Subcutaneous adipose tissue (tissue), 4 donors: ENCODE data around the gene GH1. TPM values are rescaled to one million over a fixed set of nuclear protein-coding genes. Genes with fewer than 3 reads are reported as not detected.
"Not testable (repeated sequence)": the region's sequence is repeated elsewhere in the genome, so short reads cannot be mapped to it uniquely, and the experiment has no call there.

Experiments
- small RNA-seq: library from RNA; depleted of rRNA; stranded (forward); fragments of <200 nt; gene quantifications from one replicate; pipeline ENCODE3, GENCODE V24; 2016
- total RNA-seq, 4 donors: library from RNA; depleted of rRNA; stranded (reverse); fragments of >200 nt; gene quantifications; one replicate each; pipeline ENCODE4 v1.1.0, GENCODE V29; 2016
- TF ChIP-seq, protein P1 (sequence below): fragments of 450-650 bp; IDR thresholded peaks from one replicate; pipeline ENCODE4 v1.5.1; 2016; ENCODE audit warnings: low read depth, mild to moderate bottlenecking, control low read depth, antibody characterized with exemption, moderate library complexity

The GH1 gene
- total RNA-seq, 4 donors from 2014 or later = not detected

DNA sequence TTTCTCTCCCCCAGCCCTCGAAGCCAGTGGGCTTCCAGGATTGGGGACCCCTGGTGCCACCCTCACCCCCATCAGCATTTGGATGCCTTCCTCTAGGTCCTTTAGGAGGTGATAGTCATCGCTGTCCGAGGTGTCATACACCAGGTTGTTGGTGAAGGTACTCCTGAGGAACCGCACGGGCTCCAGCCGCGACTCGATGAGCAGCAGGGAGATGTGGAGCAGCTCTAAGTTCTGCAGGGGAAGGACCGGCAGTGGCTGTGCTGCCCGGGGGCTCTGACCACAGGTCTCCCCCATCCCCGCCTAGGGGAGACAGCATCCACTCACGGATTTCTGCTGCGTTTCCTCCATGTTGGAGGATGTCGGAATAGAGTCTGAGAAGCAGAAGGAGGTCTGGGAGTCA, 8.5 kb downstream of the GH1 start:
- TF ChIP-seq, protein P1, sequence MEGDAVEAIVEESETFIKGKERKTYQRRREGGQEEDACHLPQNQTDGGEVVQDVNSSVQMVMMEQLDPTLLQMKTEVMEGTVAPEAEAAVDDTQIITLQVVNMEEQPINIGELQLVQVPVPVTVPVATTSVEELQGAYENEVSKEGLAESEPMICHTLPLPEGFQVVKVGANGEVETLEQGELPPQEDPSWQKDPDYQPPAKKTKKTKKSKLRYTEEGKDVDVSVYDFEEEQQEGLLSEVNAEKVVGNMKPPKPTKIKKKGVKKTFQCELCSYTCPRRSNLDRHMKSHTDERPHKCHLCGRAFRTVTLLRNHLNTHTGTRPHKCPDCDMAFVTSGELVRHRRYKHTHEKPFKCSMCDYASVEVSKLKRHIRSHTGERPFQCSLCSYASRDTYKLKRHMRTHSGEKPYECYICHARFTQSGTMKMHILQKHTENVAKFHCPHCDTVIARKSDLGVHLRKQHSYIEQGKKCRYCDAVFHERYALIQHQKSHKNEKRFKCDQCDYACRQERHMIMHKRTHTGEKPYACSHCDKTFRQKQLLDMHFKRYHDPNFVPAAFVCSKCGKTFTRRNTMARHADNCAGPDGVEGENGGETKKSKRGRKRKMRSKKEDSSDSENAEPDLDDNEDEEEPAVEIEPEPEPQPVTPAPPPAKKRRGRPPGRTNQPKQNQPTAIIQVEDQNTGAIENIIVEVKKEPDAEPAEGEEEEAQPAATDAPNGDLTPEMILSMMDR = no peak

DNA sequence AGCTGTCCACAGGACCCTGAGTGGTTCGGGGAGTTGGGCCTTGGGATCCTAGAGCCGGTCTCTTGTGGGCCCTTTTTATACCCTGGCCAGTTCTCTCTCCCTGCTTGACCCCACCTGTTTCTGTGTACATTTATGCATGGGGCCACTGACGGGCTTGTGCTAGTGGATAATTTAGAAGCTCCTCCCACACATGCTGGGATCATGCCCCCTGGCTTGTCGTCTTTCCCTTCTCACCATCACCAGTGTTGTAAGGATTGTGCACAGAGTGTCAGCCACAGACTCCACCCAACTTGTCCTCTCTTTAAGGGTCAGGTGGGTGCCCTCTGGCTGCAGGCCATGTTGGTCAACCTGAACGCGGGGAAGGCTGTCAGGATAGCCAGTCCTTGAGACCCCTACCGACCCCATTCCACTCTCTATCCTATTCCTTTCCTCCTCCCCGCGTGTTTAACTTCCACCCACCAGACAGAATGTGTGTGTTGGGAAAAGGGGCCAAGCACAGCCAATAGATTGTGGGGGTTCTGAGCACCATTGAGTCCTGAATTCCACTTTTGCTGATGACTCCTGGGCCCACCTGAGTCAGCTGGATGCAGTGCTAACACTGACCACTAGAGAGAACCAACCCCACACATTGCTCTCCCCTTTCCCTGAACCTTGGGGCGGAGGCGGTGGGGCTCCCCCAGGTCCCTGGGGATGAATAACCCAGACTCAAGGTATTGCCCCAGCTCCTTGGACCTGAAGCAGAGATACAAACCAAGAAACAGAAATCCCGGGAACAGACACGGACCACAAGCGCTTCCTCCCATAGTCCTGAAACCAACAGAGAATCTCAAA, 21.9 kb downstream of the GH1 start, which contains the start of gene CSH1:
Gene CSH1 (minus strand): TSS at position 51 of the 831 bp plus-strand sequence. CDS start 63 bp downstream, outside the sequence.
- TF ChIP-seq, protein P1 = not testable (repeated sequence)

DNA sequence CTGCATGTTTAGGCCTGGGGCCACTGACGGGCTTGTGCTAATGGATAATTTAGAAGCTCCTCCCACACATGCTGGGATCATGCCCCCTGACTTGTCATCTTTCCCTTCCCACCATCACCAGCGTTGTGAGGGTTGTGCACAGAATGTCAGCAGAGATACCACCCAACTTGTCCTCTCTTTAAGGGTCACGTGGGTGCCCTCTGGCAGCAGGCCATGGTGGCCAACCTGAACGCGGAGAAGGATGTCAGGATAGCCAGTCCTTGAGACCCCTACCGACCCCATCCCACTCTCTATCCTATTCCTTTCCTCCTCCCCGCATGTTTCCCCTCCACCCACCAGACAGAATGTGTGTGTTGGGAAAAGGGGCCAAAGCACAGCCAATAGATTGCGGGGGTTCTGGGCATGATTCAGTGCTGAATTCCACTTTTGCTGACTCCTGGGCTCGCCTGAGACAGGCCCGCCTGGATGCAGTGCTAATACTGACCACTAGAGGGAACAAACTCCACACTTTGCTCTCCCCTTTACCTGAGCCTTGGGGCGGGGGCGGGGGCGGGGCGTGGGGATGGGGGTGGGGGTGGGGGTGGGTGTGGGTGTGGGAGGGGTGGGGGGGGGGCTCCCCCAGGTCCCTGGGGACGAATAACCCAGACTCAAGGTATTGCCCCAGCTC, 36.6 kb downstream of the GH1 start, which contains the start of gene GH2:
Gene GH2 (minus strand): TSS at position 10 of the 667 bp plus-strand sequence. CDS start 143 bp downstream, outside the sequence.
- TF ChIP-seq, protein P1 = no peak

DNA sequence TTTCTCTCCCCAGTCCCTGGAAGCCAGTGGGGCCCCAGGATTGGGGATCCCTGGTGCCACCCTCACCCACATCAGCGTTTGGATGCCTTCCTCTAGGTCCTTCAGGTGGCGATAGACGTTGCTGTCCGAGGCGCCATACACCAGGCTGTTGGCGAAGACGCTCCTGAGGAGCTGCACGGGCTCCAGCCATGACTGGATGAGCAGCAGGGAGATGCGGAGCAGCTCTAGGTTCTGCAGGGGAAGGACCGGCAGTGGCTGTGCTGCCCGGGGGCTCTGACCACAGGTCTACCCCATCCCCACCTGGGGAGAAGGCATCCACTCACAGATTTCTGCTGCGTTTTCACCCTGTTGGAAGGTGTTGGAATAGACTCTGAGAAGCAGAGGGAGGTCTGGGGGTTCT, 37.9 kb downstream of the GH1 start:
- TF ChIP-seq, protein P1 = no peak

DNA sequence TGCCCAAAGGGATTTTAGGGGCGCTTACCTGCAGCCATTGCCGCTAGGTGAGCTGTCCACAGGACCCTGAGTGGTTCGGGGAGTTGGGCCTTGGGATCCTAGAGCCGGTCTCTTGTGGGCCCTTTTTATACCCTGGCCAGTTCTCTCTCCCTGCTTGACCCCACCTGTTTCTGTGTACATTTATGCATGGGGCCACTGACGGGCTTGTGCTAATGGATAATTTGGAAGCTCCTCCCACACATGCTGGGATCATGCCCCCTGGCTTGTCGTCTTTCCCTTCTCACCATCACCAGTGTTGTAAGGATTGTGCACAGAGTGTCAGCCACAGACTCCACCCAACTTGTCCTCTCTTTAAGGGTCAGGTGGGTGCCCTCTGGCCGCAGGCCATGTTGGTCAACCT, 45.1 kb downstream of the GH1 start, which contains the start of gene CSH2:
Gene CSH2 (minus strand): TSS at position 101 of the 400 bp plus-strand sequence. CDS start 63 bp downstream, at position 38.
- TF ChIP-seq, protein P1 = not testable (repeated sequence)

Small RNAs within 50 kb of the gene (small RNA-seq; reads per million reads assigned to genes)
- gene AC040958.1 (not detected), gene AC127029.1 (not detected), gene GH1 (not detected)

Other genes with a start within 250 kb of the GH1 start
- 10 to 100 TPM in 1 of 4 donors, 1 to 10 TPM in 3; 1.3 to 17.8 (median 6.0) TPM for gene LIMD2, start 218.7 kb downstream of the GH1 start, total RNA-seq
- gene STRADA, start 177.0 kb downstream of the GH1 start, total RNA-seq = 10 to 100 TPM; 22.9 to 36.0 (median 31.8) TPM
- 10 to 100 TPM; 45.6 to 60.0 (median 51.3) TPM for gene CCDC47, start 145.2 kb downstream of the GH1 start, total RNA-seq
- gene DDX42, start 144.7 kb downstream of the GH1 start, total RNA-seq = 100 to 1,000 TPM; 121 to 179 (median 144) TPM
- 100 to 1,000 TPM in 1 of 4 donors, 10 to 100 TPM in 3; 66.0 to 127 (median 83.2) TPM for gene PSMC5, start 91.4 kb downstream of the GH1 start, total RNA-seq
- gene FTSJ3, start 91.2 kb downstream of the GH1 start, total RNA-seq = 10 to 100 TPM; 33.1 to 45.6 (median 38.8) TPM
- 100 to 1,000 TPM; 101 to 246 (median 141) TPM for gene SMARCD2, start 76.2 kb downstream of the GH1 start, total RNA-seq
- gene CSH2, start 45.2 kb downstream of the GH1 start, total RNA-seq = not detected
- gene GH2, start 36.9 kb downstream of the GH1 start, total RNA-seq = not detected
- gene CSH1, start 22.3 kb downstream of the GH1 start, total RNA-seq = not detected
- not detected for gene CSHL1, start 7.6 kb downstream of the GH1 start, total RNA-seq
- 1 to 10 TPM; 3.1 to 4.6 (median 3.8) TPM for gene CD79B, start 13.5 kb upstream of the GH1 start, total RNA-seq
- gene SCN4A, start 54.1 kb upstream of the GH1 start, total RNA-seq = 10 to 100 TPM in 2 of 4 donors, 1 to 10 TPM in 2; 6.2 to 43.3 (median 18.1) TPM
- under 1 TPM in 3 of 4 donors, not detected in 1; 0.17 to 0.82 (median 0.57) TPM for gene PRR29, start 79.5 kb upstream of the GH1 start, total RNA-seq
- 10 to 100 TPM; 45.6 to 92.1 (median 69.8) TPM for gene ICAM2, start 101.8 kb upstream of the GH1 start, total RNA-seq
- gene ERN1, start 211.3 kb upstream of the GH1 start, total RNA-seq = 10 to 100 TPM in 3 of 4 donors, 1 to 10 TPM in 1; 9.6 to 13.1 (median 11.7) TPM